Stimulated activated CD8-positive, alpha-beta memory T cell treated with anti-CD3 and anti-CD28 coated beads, Interleukin-15, amount 100 ng/mL, for 48 hours (primary cell): ENCODE data around the gene RAB15.
A peak's percentile ranks its signal among the peaks of the same experiment; 100 is the strongest.
"Not testable (repeated sequence)": the region's sequence is repeated elsewhere in the genome, so short reads cannot be mapped to it uniquely, and the experiment has no call there.

Experiments
- DNase-seq, 2 donors: peaks; one replicate each; pipeline ENCODE4 v3.0.0-alpha.2; 2020; ENCODE audit warnings: low read depth in 2 of 2

Gene RAB15

DNA sequence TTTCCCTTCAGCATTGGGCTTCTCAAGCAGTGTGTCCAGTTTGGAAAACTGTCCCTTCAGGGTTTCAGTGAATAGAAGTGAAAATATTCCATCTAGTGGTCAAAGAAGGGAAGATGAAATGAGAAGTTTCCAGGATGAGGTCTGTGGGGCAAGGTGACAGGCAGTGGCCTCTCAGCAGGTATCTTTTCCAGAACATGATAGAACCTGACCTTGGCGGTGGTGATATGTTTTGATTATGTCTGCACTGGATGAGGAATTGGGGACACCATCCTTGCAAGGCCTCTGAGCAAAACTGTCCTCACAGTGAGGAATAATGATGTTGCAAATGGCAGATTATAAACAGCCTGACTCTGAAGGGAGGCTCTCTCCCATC, 34.3 kb downstream of the RAB15 start:
- DNase-seq, result no peak

- no peak for DNase-seq
These were observed 34.8 kb downstream of the RAB15 start for GRCh38 chr14:64937171-64937820.

GRCh38 chr14:64935508-64935907, 36.6 kb downstream of the RAB15 start:
- no peak for DNase-seq

GRCh38 chr14:64934338-64934929, 37.7 kb downstream of the RAB15 start:
- no peak for DNase-seq

GRCh38 chr14:64932231-64932630, 39.9 kb downstream of the RAB15 start:
- DNase-seq, result no peak

- DNase-seq, result no peak
These were observed 41.0 kb downstream of the RAB15 start for GRCh38 chr14:64931123-64931522.

- DNase-seq, result no peak
These were observed 41.9 kb downstream of the RAB15 start for GRCh38 chr14:64930085-64930843.

- DNase-seq, result no peak
These were observed 43.1 kb downstream of the RAB15 start for GRCh38 chr14:64929014-64929359.

DNA sequence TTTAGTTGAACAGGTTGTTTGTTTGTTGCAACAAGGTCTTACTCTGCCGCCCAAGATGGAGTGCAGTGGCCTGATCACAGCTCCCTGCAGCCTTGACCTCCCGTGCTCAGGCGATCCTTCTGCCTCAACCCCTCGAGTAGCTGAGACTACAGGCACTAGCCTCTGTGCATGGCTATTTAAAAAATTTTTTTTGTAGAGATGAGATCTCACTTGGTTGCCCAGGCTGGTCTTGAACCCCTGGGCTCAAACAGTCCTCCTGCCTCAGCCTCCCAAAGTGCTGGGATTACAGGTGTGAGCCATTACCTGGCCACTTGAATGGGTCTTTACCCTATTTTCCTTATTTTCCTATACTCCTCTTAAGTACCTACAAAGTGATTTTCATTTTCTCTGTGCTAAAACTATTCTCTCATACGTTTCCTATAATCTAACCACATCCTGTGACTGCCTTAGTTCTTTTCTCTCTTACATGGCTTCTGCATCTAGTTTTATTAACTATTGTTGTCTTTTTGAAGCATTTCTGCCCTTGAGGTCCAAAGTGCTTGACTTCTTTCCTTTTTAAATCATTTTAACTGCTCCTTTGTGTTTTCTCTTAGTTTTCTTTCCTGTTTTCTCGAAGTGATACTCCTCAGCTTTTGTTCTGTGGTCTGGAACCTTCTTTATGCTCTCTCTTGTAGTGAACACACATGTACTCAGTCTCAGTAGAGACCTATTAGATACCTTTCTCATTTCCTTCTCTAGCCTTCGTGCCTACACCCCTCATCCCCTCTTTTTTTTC, 43.7 kb downstream of the RAB15 start:
- DNase-seq, result no peak

DNA sequence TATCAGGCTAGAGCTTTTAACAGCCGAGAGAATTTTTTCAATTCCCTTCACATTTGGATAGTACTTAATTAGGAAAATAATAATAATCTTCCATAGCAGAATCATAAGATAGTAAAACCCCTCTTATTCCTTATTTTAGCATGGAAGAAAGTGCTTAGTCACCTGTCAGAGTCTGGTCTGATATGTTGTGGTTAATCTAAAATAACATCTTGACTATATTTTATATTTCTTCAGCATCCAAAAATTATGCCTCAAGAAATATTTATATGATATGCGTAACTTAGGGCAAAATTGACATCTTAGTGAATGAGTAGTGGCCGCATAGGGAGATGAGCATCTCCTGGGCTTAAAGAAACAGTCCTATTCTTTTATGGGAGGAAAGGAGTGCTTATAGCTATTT, 45.1 kb downstream of the RAB15 start:
- DNase-seq, result no peak

- DNase-seq, result no peak
These were observed 45.6 kb downstream of the RAB15 start for GRCh38 chr14:64926398-64926995.

- DNase-seq, result no peak
These were observed 49.1 kb downstream of the RAB15 start for GRCh38 chr14:64923015-64923414.

DNA sequence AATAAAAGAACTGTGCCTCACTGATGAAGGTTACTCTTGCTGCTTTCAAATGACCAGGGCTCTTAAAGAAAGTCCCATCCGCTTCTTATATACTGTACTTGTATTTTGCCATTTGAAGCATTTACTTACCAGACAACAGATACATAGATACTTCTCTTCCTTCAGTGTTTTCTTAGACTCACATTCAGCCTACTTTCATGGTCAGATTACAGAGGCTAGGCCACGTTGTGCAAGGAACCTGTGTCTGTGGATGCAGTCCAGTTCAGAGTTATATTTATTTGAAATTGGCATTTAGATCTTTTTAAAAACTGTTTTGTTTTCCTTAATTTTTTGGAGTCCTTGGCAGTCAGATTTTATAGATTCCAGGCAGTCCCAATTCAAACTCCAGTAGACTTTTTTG, 51.7 kb downstream of the RAB15 start:
- DNase-seq, result no peak

- DNase-seq, result no peak
These were observed 52.5 kb downstream of the RAB15 start for GRCh38 chr14:64919618-64920017.

GRCh38 chr14:64919215-64919614, 52.9 kb downstream of the RAB15 start:
- no peak for DNase-seq

DNA sequence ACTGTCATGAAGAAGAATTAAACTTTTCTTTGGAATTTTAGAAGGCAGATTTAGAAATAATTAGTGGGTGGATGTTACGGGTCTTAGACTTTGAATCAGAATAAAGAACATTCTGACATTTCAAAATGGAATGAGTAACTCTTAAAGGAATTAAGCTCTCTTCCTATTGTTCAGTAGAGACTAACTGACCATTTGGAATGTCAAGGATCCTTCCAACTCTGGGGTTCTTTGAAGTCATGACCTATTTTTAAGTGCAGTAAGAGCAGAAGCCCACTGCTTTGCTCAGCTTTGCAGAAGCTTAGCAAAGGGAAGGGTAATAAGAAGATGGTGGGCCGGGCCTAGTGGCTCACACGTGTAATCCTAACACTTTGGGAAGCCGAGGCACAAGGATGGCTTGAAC, 53.9 kb downstream of the RAB15 start:
- DNase-seq, result no peak

GRCh38 chr14:64915797-64916196, 56.3 kb downstream of the RAB15 start:
- no peak for DNase-seq

- DNase-seq, result no peak
These were observed 57.1 kb downstream of the RAB15 start for GRCh38 chr14:64915029-64915424.

- DNase-seq, result peak; percentile 95 to 96
These were observed 57.7 kb downstream of the RAB15 start, which contains the start of gene CHURC1 for GRCh38 chr14:64914237-64915028. TSS of gene CHURC1 (plus strand) at chr14:64914455. CDS start at chr14:64914496, 41 bp downstream.

- not testable (repeated sequence) for DNase-seq
These were observed 58.7 kb downstream of the RAB15 start for GRCh38 chr14:64913477-64913876.

DNA sequence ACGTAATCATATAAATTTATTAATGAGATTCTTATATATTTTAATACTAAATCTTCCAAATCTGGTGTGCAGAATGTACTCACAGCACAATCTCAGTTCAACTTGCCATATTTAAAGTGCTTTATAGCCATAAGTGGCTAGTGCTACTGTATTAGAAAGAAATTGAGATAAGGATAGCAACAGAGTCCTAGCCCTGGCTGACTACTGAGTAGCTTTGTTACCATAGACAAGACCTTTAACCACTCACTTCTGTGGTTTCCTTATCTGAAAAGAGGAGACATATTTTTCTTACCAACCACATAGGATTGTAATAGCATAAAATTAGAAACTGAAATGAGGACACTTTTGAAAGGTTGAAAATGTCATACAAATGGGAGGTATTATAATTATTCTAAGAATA, 59.9 kb downstream of the RAB15 start:
- DNase-seq, result no peak
